ENCODE results near the gene PDE4B. TPM values are rescaled to one million over a fixed set of nuclear protein-coding genes. Genes with fewer than 3 reads are reported as not detected.

Gene PDE4B
- total and polyA plus RNA-seq, 10 of the 15 experiments (the other 5 are each of a cell fraction or from before 2014, with no cell fraction given): 3.0 to 13.2 (median 5.7) TPM

- no peak for TF ChIP-seq NFXL1 (IDR thresholded peaks at IDR 0.05; ENCODE audit: borderline replicate concordance)
- TF ChIP-seq TCF3 (IDR thresholded peaks at IDR 0.05; ENCODE audit: borderline replicate concordance, insufficient read depth, low read depth, low read length): no peak
- no peak for TF ChIP-seq CHD1 (IDR thresholded peaks at IDR 0.05; ENCODE audit: low read depth, low read length)
- no peak for TF ChIP-seq IRF4 (IDR thresholded peaks at IDR 0.05; ENCODE audit: low read depth, low read length)
- TF ChIP-seq SMAD5 (IDR thresholded peaks at IDR 0.05; ENCODE audit: low read depth): no peak
- TF ChIP-seq FOXK2 (IDR thresholded peaks at IDR 0.05): no peak
- no peak for TF ChIP-seq ATF7 (IDR thresholded peaks at IDR 0.05; ENCODE audit: low read depth)
- no peak for TF ChIP-seq ZBTB11 (CRISPR knock-in tag; IDR thresholded peaks at IDR 0.05)
- TF ChIP-seq PML (IDR thresholded peaks at IDR 0.05; ENCODE audit: low read length): no peak
- TF ChIP-seq SPI1 (IDR thresholded peaks at IDR 0.05; ENCODE audit: borderline replicate concordance, insufficient read depth, low read depth, low read length): no peak
- no peak for TF ChIP-seq CUX1 (IDR thresholded peaks at IDR 0.05; ENCODE audit: insufficient replicate concordance, low read depth, low read length)
- TF ChIP-seq NFIC (IDR thresholded peaks at IDR 0.05; ENCODE audit: low read depth, low read length): no peak
Observed at GRCh38 chr1:65764052-65764451, 28.6 kb upstream of the PDE4B start (continued).

Measured in GM12878 (cell line).